Thyroid gland (tissue), 4 donors: ENCODE measurements around the gene EXOC4.

Experiments used
- POLR2A ChIP-seq, 2 donors: fragments of 450-650 bp; IDR thresholded peaks; one replicate each; pipeline ENCODE4 v1.6.1; 2017; ENCODE audit warnings: antibody characterized with exemption in 2 of 2, mild to moderate bottlenecking in 2 of 2, moderate library complexity in 1 of 2
- TF ChIP-seq, protein P1 (sequence below), 6 experiments: fragments of 200-600 bp in 3 of 6; fragments of 450-650 bp in 3 of 6; sonication (generic) in 3 of 6; IDR thresholded peaks; one replicate each; pipeline ENCODE4 v1.5.1; 2016 to 2019; ENCODE audit warnings: antibody characterized with exemption in 6 of 6, mild to moderate bottlenecking in 2 of 6, inconsistent platforms in 1 of 6, moderate library complexity in 1 of 6

GRCh38 chr7:133394369-133394768 lies 141.5 kb downstream of the EXOC4 start:
- TF ChIP-seq, protein P1, sequence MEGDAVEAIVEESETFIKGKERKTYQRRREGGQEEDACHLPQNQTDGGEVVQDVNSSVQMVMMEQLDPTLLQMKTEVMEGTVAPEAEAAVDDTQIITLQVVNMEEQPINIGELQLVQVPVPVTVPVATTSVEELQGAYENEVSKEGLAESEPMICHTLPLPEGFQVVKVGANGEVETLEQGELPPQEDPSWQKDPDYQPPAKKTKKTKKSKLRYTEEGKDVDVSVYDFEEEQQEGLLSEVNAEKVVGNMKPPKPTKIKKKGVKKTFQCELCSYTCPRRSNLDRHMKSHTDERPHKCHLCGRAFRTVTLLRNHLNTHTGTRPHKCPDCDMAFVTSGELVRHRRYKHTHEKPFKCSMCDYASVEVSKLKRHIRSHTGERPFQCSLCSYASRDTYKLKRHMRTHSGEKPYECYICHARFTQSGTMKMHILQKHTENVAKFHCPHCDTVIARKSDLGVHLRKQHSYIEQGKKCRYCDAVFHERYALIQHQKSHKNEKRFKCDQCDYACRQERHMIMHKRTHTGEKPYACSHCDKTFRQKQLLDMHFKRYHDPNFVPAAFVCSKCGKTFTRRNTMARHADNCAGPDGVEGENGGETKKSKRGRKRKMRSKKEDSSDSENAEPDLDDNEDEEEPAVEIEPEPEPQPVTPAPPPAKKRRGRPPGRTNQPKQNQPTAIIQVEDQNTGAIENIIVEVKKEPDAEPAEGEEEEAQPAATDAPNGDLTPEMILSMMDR (IDR thresholded peaks at IDR 0.05), result no peak
- TF ChIP-seq POLR2A (IDR thresholded peaks at IDR 0.05), result no peak
